Panc1 (cell line): ENCODE measurements around the gene ALG5.

Experiments used
- CTCF ChIP-seq: fragments of 450-650 bp; IDR thresholded peaks from 2 replicates; pipeline ENCODE4 v1.5.1; 2017; ENCODE audit warnings: mild to moderate bottlenecking
- POLR2AphosphoS5 ChIP-seq: IDR thresholded peaks from 2 replicates; pipeline ENCODE4 v1.6.1; 2012; ENCODE audit warnings: mild to moderate bottlenecking, low read depth, low read length, moderate library complexity
- SIN3A ChIP-seq: IDR thresholded peaks from 2 replicates; pipeline ENCODE4 v1.6.1; 2012; ENCODE audit warnings: low read depth, mild to moderate bottlenecking, low read length, moderate library complexity, borderline replicate concordance; ENCODE audit not compliant: insufficient read depth
- TCF7L2 ChIP-seq: IDR thresholded peaks from 2 replicates; pipeline ENCODE4 v1.6.1; 2011; ENCODE audit warnings: mild to moderate bottlenecking, low read depth, low read length, inconsistent platforms
- TF ChIP-seq, protein P1 (sequence below), 2 experiments: IDR thresholded peaks; 2 replicates each; pipeline ENCODE4 v1.6.1; 2011 to 2012; ENCODE audit warnings: low read depth in 2 of 2, control low read depth in 1 of 2, low read length in 1 of 2, mild to moderate bottlenecking in 1 of 2, moderate library complexity in 1 of 2; ENCODE audit not compliant: insufficient read depth in 1 of 2

GRCh38 chr13:36959456-36960116 lies 39.6 kb downstream of the ALG5 start:
- TF ChIP-seq CTCF (no peak), POLR2AphosphoS5 (no peak), SIN3A (no peak), TCF7L2 (no peak)
- TF ChIP-seq, protein P1, sequence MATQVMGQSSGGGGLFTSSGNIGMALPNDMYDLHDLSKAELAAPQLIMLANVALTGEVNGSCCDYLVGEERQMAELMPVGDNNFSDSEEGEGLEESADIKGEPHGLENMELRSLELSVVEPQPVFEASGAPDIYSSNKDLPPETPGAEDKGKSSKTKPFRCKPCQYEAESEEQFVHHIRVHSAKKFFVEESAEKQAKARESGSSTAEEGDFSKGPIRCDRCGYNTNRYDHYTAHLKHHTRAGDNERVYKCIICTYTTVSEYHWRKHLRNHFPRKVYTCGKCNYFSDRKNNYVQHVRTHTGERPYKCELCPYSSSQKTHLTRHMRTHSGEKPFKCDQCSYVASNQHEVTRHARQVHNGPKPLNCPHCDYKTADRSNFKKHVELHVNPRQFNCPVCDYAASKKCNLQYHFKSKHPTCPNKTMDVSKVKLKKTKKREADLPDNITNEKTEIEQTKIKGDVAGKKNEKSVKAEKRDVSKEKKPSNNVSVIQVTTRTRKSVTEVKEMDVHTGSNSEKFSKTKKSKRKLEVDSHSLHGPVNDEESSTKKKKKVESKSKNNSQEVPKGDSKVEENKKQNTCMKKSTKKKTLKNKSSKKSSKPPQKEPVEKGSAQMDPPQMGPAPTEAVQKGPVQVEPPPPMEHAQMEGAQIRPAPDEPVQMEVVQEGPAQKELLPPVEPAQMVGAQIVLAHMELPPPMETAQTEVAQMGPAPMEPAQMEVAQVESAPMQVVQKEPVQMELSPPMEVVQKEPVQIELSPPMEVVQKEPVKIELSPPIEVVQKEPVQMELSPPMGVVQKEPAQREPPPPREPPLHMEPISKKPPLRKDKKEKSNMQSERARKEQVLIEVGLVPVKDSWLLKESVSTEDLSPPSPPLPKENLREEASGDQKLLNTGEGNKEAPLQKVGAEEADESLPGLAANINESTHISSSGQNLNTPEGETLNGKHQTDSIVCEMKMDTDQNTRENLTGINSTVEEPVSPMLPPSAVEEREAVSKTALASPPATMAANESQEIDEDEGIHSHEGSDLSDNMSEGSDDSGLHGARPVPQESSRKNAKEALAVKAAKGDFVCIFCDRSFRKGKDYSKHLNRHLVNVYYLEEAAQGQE (IDR thresholded peaks at IDR 0.05; ENCODE audit: insufficient read depth in 1 of 2, low read depth in 2 of 2, low read length in 1 of 2): no peak
